Esophagus (tissue), 2 donors: ENCODE measurements around the gene NHERF1. TPM values are rescaled to one million over a fixed set of nuclear protein-coding genes. Genes with fewer than 3 reads are reported as not detected.
A peak's percentile ranks its signal among the peaks of the same experiment; 100 is the strongest.

ENCODE experiments used
- H3K27ac ChIP-seq, 2 donors: one replicate each; pipeline ENCODE4 v1.5.1; 2013; ENCODE audit warnings: low read depth in 2 of 2, mild to moderate bottlenecking in 2 of 2, inconsistent platforms in 1 of 2, low read length in 1 of 2, moderate library complexity in 1 of 2
- H3K27me3 ChIP-seq, 2 donors: one replicate each; pipeline ENCODE4 v1.6.1; 2013; ENCODE audit warnings: low read length in 2 of 2, control low read depth in 1 of 2, mild to moderate bottlenecking in 1 of 2; ENCODE audit not compliant: insufficient read depth in 2 of 2, control insufficient read depth in 1 of 2
- H3K36me3 ChIP-seq, 2 donors: one replicate each; pipeline ENCODE4 v1.6.1; 2013; ENCODE audit warnings: low read length in 1 of 2; ENCODE audit not compliant: control insufficient read depth in 2 of 2, insufficient read depth in 2 of 2
- H3K4me1 ChIP-seq, 2 donors: one replicate each; pipeline ENCODE4 v1.6.1; 2013; ENCODE audit warnings: low read length in 1 of 2; ENCODE audit not compliant: control insufficient read depth in 2 of 2, insufficient read depth in 2 of 2
- H3K4me3 ChIP-seq, 2 donors: one replicate each; pipeline ENCODE4 v1.5.1; 2013; ENCODE audit warnings: low read length in 2 of 2, mild to moderate bottlenecking in 2 of 2, low read depth in 1 of 2, moderate library complexity in 1 of 2
- H3K9me3 ChIP-seq, 2 donors: one replicate each; pipeline ENCODE4 v1.6.1; 2013; ENCODE audit warnings: mild to moderate bottlenecking in 2 of 2, low read depth in 1 of 2, low read length in 1 of 2, moderate library complexity in 1 of 2; ENCODE audit not compliant: control insufficient read depth in 2 of 2, insufficient read depth in 1 of 2
- WGBS, 2 donors: extraction: QIAGEN DNeasy Blood & Tissue Kit; methylation state at CpG; one replicate each; pipeline ENCODE4 v1.1.7; 2013; 5-methylcytosine and 5-hydroxymethylcytosine counted together
- polyA plus RNA-seq, 2 donors: library from polyadenylated mRNA; stranded (reverse); fragments of 200-250 nt; gene quantifications; one replicate each; pipeline ENCODE4 v1.2.3, GENCODE V29; 2013
- donor health status: healthy with polysubstance abuse.
- donor health status: Bipolar disorder and iron deficiency.

Gene NHERF1
- polyA plus RNA-seq, 2 donors: 108 to 224 TPM

- Histone ChIP-seq H3K27ac (peak overlapping the region in 1 of 2 donors; percentile 47), H3K9me3 (no peaks in the 10 kb centered on the region), H3K36me3 (peaks cover 3 to 10% of the 10 kb centered on the region in 2 donors), H3K4me1 (peaks cover 0 to 5% of the 10 kb centered on the region in 2 donors), H3K27me3 (no peaks in the 10 kb centered on the region), H3K4me3 (no peak overlapping the region)
- 58 to 68% methylated on average over 16 of the region's 16 CpGs for WGBS, 2 donors
These were observed 38.1 kb downstream of the NHERF1 start for GRCh38 chr17:74786431-74787055.

- Histone ChIP-seq H3K9me3 (no peaks in the 10 kb centered on the region), H3K27me3 (no peaks in the 10 kb centered on the region), H3K27ac (peak overlapping the region in 1 of 2 donors; percentile 36), H3K4me1 (peaks cover 0 to 5% of the 10 kb centered on the region in 2 donors), H3K36me3 (peaks cover 7 to 21% of the 10 kb centered on the region in 2 donors), H3K4me3 (no peak overlapping the region)
- WGBS, 2 donors: 75 to 78% methylated on average over 21 of the region's 21 CpGs
These were observed 42.0 kb downstream of the NHERF1 start for GRCh38 chr17:74790161-74791058.

- Histone ChIP-seq H3K27ac (no peak overlapping the region), H3K36me3 (peaks cover 22 to 26% of the 10 kb centered on the region in 2 donors), H3K9me3 (no peaks in the 10 kb centered on the region), H3K4me1 (peaks cover 0 to 3% of the 10 kb centered on the region in 2 donors), H3K4me3 (no peak overlapping the region), H3K27me3 (no peaks in the 10 kb centered on the region)
- WGBS, 2 donors: 89 to 92% methylated on average over 12 of the region's 12 CpGs
These were observed 44.2 kb downstream of the NHERF1 start for GRCh38 chr17:74792586-74793105.

DNA sequence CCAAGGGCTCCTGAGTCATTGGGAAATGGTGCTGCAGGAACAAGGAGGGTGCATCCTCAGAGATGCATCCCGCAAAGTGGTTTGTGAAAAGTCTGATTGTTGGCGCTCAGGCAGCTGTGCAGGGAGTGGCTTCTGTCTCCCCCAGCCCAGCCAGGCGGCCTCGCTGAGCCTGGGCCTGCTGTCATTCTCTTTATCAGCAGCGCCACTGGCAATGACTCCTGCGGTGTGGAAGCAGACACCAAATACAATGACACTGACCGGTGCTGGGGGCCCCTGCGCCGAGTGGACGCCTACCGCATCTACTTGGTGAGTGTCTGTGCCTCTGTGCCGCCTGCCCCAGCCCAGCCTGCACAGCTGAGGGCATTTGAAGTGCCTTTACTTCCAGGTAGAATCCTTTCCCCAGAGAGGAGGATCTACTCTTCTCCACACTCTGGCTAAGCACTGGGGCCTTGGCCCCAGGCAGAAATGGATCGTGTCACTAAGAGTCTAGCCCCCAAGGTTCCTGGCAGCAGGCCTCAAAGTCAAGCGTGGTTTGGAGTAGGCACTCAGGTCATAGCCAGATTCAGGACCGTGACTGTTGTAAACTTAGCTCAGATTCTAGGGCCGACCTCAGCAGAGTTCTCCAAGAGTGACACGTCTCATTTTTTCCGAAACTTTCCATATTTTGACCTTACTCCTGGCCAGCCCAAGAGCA lies 47.0 kb downstream of the NHERF1 start:
- peaks cover 32 to 34% of the 10 kb centered on the region in 2 donors for H3K36me3 ChIP-seq
- H3K4me1 ChIP-seq: no peaks in the 10 kb centered on the region
- H3K27me3 ChIP-seq: no peaks in the 10 kb centered on the region
- H3K9me3 ChIP-seq: no peaks in the 10 kb centered on the region
- 90 to 92% methylated on average over 18 of the region's 18 CpGs for WGBS, 2 donors
- no peak overlapping the region for H3K4me3 ChIP-seq
- H3K27ac ChIP-seq: no peak overlapping the region

- Histone ChIP-seq H3K36me3 (peaks cover 29 to 39% of the 10 kb centered on the region in 2 donors), H3K4me3 (no peak overlapping the region), H3K27me3 (no peaks in the 10 kb centered on the region), H3K9me3 (no peaks in the 10 kb centered on the region), H3K27ac (no peak overlapping the region), H3K4me1 (no peaks in the 10 kb centered on the region)
- WGBS, 2 donors: 86 to 87% methylated on average over 4 of the region's 4 CpGs
These were observed 47.8 kb downstream of the NHERF1 start for GRCh38 chr17:74796211-74796610.

DNA sequence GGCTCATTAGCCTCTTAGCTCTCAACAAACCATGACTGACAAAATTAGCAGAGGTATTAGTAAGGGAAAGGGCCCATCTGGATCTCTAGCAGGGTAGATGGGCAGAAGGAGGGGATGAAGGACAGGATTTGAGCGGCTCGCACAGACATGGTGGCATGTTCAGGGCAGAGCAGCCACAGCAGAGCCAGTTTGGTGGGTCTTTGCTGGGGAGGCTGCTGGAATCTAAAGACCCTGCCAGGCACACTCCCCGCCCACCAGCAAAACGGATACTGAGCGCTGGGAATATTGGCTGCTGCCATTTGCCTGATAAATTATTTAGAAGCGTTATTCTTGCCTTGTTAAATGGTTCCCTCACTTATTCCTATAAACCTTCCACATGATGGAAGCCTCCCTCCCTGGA lies 48.4 kb downstream of the NHERF1 start:
- H3K36me3 ChIP-seq: peaks cover 29 to 43% of the 10 kb centered on the region in 2 donors
- no peaks in the 10 kb centered on the region for H3K9me3 ChIP-seq
- H3K4me1 ChIP-seq: peaks cover 0 to under 1% of the 10 kb centered on the region in 2 donors
- WGBS, 2 donors: 91% methylated on average over 6 of the region's 6 CpGs
- no peak overlapping the region for H3K27ac ChIP-seq
- H3K4me3 ChIP-seq: no peak overlapping the region
- H3K27me3 ChIP-seq: no peaks in the 10 kb centered on the region

- WGBS, 2 donors: 93 to 94% methylated on average over 4 of the region's 4 CpGs
- Histone ChIP-seq H3K27me3 (no peaks in the 10 kb centered on the region), H3K4me1 (peaks cover 0 to 4% of the 10 kb centered on the region in 2 donors), H3K9me3 (no peaks in the 10 kb centered on the region), H3K36me3 (peaks cover 29 to 46% of the 10 kb centered on the region in 2 donors), H3K27ac (no peak overlapping the region), H3K4me3 (no peak overlapping the region)
These were observed 49.4 kb downstream of the NHERF1 start for GRCh38 chr17:74797824-74798223.

DNA sequence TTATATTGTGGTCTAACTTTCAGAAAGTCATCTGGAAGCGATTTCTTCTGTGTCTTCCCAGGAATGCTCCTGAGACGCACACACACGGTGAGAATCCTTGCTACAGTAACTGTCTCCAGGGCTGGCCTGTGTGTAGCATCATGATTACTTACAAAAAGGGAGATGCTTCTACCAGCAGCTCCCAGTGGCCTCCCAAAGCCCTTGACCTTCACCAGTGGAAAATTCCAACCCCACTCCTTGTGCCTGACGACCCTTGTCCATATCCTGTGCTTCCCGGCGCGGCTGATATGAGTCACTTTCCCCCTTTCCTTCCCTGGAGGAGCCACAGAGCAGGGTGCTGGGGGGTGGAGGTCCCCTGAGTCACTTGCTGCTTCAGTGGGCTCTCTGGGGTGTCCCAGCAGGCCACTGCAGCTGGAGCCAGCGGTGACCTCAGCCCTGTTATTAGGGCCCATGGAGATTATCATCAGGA lies 49.8 kb downstream of the NHERF1 start:
- Histone ChIP-seq H3K27me3 (no peaks in the 10 kb centered on the region), H3K4me1 (peaks cover 0 to 4% of the 10 kb centered on the region in 2 donors), H3K4me3 (no peak overlapping the region), H3K36me3 (peaks cover 29 to 44% of the 10 kb centered on the region in 2 donors), H3K27ac (no peak overlapping the region), H3K9me3 (no peaks in the 10 kb centered on the region)
- WGBS, 2 donors: 85 to 86% methylated on average over 8 of the region's 8 CpGs

- Histone ChIP-seq H3K9me3 (no peaks in the 10 kb centered on the region), H3K27ac (no peak overlapping the region), H3K27me3 (no peaks in the 10 kb centered on the region), H3K4me3 (no peak overlapping the region), H3K4me1 (peaks cover 0 to 4% of the 10 kb centered on the region in 2 donors), H3K36me3 (peaks cover 29 to 41% of the 10 kb centered on the region in 2 donors)
- 93 to 97% methylated on average over 14 of the region's 14 CpGs for WGBS, 2 donors
These were observed 50.7 kb downstream of the NHERF1 start for GRCh38 chr17:74799097-74799496.
